ENCODE results near the gene AQP9.

DNA sequence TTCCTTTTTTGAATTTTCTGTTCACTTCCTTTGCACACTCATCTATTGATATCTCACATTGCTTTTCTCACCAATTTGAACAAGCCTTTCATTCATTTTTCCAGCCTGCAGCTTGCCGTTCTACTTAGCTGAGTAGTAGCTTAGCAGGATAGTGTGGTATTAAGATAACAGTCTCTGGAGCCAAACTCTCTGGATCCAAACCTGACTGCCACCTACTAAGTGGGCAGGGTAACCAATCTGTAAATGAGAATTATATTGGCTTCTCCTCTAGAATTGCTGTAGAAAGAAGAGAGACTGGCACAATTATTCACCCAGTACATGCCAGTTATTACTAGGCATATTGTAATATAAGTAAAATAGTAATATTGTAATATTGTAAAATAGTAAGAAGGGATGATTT, 40.5 kb downstream of the AQP9 start:
- no peak for TF ChIP-seq EZH2phosphoT487 (IDR thresholded peaks at IDR 0.05; ENCODE audit: low read length)
- TF ChIP-seq, protein P1, sequence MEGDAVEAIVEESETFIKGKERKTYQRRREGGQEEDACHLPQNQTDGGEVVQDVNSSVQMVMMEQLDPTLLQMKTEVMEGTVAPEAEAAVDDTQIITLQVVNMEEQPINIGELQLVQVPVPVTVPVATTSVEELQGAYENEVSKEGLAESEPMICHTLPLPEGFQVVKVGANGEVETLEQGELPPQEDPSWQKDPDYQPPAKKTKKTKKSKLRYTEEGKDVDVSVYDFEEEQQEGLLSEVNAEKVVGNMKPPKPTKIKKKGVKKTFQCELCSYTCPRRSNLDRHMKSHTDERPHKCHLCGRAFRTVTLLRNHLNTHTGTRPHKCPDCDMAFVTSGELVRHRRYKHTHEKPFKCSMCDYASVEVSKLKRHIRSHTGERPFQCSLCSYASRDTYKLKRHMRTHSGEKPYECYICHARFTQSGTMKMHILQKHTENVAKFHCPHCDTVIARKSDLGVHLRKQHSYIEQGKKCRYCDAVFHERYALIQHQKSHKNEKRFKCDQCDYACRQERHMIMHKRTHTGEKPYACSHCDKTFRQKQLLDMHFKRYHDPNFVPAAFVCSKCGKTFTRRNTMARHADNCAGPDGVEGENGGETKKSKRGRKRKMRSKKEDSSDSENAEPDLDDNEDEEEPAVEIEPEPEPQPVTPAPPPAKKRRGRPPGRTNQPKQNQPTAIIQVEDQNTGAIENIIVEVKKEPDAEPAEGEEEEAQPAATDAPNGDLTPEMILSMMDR (IDR thresholded peaks at IDR 0.05; ENCODE audit: low read length) = no peak
